Body of pancreas (tissue), 4 donors: ENCODE measurements around the gene GSDMA.

Source experiments
- POLR2A ChIP-seq, 3 donors: fragments of 450-650 bp; IDR thresholded peaks; one replicate each; pipeline ENCODE4 v1.6.1; 2016; ENCODE audit warnings: antibody characterized with exemption in 3 of 3, mild to moderate bottlenecking in 2 of 3
- TF ChIP-seq, protein P1 (sequence below), 7 experiments: fragments of 450-650 bp in 4 of 7; fragments of 200-600 bp in 3 of 7; sonication (generic) in 3 of 7; IDR thresholded peaks; one replicate each; pipeline ENCODE4 v1.5.1; 2016 to 2019; ENCODE audit warnings: antibody characterized with exemption in 7 of 7

DNA sequence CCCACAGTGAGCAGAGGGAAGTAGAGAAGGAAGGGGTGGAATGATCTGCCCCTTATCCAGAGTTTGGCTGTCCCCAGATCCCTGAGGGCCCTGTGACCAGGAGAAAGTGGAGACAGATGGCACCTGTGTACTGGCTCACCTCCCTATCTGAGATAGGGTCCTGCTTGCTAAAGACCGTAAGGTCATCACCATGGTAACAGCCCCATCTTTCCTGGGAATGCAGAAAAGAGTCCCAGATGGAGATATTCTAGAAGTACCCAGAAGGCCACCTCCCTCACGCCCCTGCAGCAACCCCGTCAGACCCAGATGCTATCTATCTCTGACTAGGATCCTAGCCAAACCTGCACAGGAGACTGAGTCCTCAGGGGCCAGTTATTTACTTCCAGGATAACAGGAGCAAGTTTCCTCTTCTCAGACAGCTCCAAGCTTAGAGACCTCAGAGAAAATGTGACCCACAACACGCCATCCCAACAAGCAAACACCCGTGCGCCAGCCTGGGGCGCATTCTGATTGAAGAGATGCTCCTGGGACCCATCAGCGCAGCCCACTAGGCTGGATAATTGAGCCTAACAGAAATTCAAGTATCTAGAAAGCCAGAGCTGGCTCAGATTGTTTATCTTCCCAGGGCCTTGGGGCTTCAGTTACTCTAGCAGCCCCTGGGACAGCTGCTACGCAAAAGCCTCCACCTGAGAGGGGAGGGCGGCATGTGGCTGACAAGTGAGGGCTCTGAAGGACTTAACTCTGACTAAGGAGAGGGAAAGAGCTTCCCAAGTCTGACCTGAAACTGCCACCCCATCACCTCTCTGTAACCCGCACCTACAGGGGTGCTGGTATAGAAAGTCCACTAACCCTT, 37.3 kb upstream of the GSDMA start:
- TF ChIP-seq, protein P1, sequence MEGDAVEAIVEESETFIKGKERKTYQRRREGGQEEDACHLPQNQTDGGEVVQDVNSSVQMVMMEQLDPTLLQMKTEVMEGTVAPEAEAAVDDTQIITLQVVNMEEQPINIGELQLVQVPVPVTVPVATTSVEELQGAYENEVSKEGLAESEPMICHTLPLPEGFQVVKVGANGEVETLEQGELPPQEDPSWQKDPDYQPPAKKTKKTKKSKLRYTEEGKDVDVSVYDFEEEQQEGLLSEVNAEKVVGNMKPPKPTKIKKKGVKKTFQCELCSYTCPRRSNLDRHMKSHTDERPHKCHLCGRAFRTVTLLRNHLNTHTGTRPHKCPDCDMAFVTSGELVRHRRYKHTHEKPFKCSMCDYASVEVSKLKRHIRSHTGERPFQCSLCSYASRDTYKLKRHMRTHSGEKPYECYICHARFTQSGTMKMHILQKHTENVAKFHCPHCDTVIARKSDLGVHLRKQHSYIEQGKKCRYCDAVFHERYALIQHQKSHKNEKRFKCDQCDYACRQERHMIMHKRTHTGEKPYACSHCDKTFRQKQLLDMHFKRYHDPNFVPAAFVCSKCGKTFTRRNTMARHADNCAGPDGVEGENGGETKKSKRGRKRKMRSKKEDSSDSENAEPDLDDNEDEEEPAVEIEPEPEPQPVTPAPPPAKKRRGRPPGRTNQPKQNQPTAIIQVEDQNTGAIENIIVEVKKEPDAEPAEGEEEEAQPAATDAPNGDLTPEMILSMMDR (IDR thresholded peaks at IDR 0.05): no peak
- no peak for TF ChIP-seq POLR2A (IDR thresholded peaks at IDR 0.05)
